ENCODE results near the gene CAMK2N2.

- TF ChIP-seq POLR2AphosphoS5 (IDR thresholded peaks at IDR 0.05; ENCODE audit: low read depth, low read length) = no peak
- TF ChIP-seq, protein P1, sequence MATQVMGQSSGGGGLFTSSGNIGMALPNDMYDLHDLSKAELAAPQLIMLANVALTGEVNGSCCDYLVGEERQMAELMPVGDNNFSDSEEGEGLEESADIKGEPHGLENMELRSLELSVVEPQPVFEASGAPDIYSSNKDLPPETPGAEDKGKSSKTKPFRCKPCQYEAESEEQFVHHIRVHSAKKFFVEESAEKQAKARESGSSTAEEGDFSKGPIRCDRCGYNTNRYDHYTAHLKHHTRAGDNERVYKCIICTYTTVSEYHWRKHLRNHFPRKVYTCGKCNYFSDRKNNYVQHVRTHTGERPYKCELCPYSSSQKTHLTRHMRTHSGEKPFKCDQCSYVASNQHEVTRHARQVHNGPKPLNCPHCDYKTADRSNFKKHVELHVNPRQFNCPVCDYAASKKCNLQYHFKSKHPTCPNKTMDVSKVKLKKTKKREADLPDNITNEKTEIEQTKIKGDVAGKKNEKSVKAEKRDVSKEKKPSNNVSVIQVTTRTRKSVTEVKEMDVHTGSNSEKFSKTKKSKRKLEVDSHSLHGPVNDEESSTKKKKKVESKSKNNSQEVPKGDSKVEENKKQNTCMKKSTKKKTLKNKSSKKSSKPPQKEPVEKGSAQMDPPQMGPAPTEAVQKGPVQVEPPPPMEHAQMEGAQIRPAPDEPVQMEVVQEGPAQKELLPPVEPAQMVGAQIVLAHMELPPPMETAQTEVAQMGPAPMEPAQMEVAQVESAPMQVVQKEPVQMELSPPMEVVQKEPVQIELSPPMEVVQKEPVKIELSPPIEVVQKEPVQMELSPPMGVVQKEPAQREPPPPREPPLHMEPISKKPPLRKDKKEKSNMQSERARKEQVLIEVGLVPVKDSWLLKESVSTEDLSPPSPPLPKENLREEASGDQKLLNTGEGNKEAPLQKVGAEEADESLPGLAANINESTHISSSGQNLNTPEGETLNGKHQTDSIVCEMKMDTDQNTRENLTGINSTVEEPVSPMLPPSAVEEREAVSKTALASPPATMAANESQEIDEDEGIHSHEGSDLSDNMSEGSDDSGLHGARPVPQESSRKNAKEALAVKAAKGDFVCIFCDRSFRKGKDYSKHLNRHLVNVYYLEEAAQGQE (IDR thresholded peaks at IDR 0.05; ENCODE audit: insufficient read depth in 1 of 2, low read depth in 2 of 2, low read length in 2 of 2) = no peak
- TF ChIP-seq SIN3A (IDR thresholded peaks at IDR 0.05; ENCODE audit: borderline replicate concordance, insufficient read depth, low read length) = no peak
- no peak for TF ChIP-seq TAF1 (IDR thresholded peaks at IDR 0.05; ENCODE audit: borderline replicate concordance, insufficient read depth, low read length)
- TF ChIP-seq FOXP2 (optimal IDR thresholded peaks at IDR 0.05; ENCODE audit: borderline replicate concordance, extremely low read depth, extremely low read length, insufficient read depth) = no peak
Measured at GRCh38 chr3:184234671-184235380, 26.5 kb downstream of the CAMK2N2 start.

Data from PFSK-1 (cell line).